ENCODE measurements around the gene TCP10L.
"Not testable (repeated sequence)": the region's sequence is repeated elsewhere in the genome, so short reads cannot be mapped to it uniquely, and the experiment has no call there.

TCP10L gene

GRCh38 chr21:32554832-32555638 lies 30.3 kb downstream of the TCP10L start:
- no peak for DNase-seq (ENCODE audit: low spot score)

GRCh38 chr21:32549886-32550285 lies 35.4 kb downstream of the TCP10L start:
- no peak for DNase-seq (ENCODE audit: low spot score)

GRCh38 chr21:32549440-32549839 lies 35.9 kb downstream of the TCP10L start:
- no peak for DNase-seq (ENCODE audit: low spot score)

- no peak for DNase-seq (ENCODE audit: low spot score)
These were observed 36.3 kb downstream of the TCP10L start for GRCh38 chr21:32548978-32549377.

GRCh38 chr21:32547018-32547417 lies 38.3 kb downstream of the TCP10L start:
- DNase-seq (ENCODE audit: low spot score) = peak; percentile 85

- DNase-seq (ENCODE audit: low spot score) = peak; percentile 86
These were observed 39.3 kb downstream of the TCP10L start for GRCh38 chr21:32545948-32546441.

GRCh38 chr21:32544697-32545096 lies 40.6 kb downstream of the TCP10L start:
- no peak for DNase-seq (ENCODE audit: low spot score)

- DNase-seq (ENCODE audit: low spot score) = no peak
These were observed 41.3 kb downstream of the TCP10L start for GRCh38 chr21:32543975-32544374.

- not testable (repeated sequence) for DNase-seq (ENCODE audit: low spot score)
These were observed 42.3 kb downstream of the TCP10L start for GRCh38 chr21:32543056-32543455.

GRCh38 chr21:32539378-32539777 lies 45.9 kb downstream of the TCP10L start:
- DNase-seq (ENCODE audit: low spot score) = no peak

GRCh38 chr21:32538147-32538792 lies 47.1 kb downstream of the TCP10L start:
- DNase-seq (ENCODE audit: low spot score) = no peak

- DNase-seq (ENCODE audit: low spot score) = no peak
These were observed 47.8 kb downstream of the TCP10L start for GRCh38 chr21:32537569-32537881.

GRCh38 chr21:32535612-32536011 lies 49.7 kb downstream of the TCP10L start:
- DNase-seq (ENCODE audit: low spot score) = no peak

- DNase-seq (ENCODE audit: low spot score) = no peak
These were observed 51.2 kb downstream of the TCP10L start for GRCh38 chr21:32534113-32534512.

- DNase-seq (ENCODE audit: low spot score) = no peak
These were observed 51.7 kb downstream of the TCP10L start for GRCh38 chr21:32533611-32534010.

- no peak for DNase-seq (ENCODE audit: low spot score)
These were observed 52.3 kb downstream of the TCP10L start for GRCh38 chr21:32533053-32533452.

- DNase-seq (ENCODE audit: low spot score) = no peak
These were observed 52.7 kb downstream of the TCP10L start for GRCh38 chr21:32532636-32533035.

GRCh38 chr21:32531561-32531960 lies 53.8 kb downstream of the TCP10L start:
- DNase-seq (ENCODE audit: low spot score) = not testable (repeated sequence)

- DNase-seq (ENCODE audit: low spot score) = not testable (repeated sequence)
These were observed 54.5 kb downstream of the TCP10L start for GRCh38 chr21:32530809-32531208.

GRCh38 chr21:32529679-32530078 lies 55.6 kb downstream of the TCP10L start:
- DNase-seq (ENCODE audit: low spot score) = no peak

GRCh38 chr21:32525282-32525681 lies 60.0 kb downstream of the TCP10L start:
- no peak for DNase-seq (ENCODE audit: low spot score)

GRCh38 chr21:32523988-32524719 lies 61.2 kb downstream of the TCP10L start:
- no peak for DNase-seq (ENCODE audit: low spot score)

All from hematopoietic multipotent progenitor cell treated with erythropoietin and hydrocortisone succinate and interleukin-3 and kit ligand, for 15 days (in vitro differentiated cells).